8988T (cell line): ENCODE results near the gene CCDC107.

ENCODE experiments used
- DNase-seq: peaks from one replicate; pipeline ENCODE4 v3.0.0; 2011

Gene CCDC107

DNA sequence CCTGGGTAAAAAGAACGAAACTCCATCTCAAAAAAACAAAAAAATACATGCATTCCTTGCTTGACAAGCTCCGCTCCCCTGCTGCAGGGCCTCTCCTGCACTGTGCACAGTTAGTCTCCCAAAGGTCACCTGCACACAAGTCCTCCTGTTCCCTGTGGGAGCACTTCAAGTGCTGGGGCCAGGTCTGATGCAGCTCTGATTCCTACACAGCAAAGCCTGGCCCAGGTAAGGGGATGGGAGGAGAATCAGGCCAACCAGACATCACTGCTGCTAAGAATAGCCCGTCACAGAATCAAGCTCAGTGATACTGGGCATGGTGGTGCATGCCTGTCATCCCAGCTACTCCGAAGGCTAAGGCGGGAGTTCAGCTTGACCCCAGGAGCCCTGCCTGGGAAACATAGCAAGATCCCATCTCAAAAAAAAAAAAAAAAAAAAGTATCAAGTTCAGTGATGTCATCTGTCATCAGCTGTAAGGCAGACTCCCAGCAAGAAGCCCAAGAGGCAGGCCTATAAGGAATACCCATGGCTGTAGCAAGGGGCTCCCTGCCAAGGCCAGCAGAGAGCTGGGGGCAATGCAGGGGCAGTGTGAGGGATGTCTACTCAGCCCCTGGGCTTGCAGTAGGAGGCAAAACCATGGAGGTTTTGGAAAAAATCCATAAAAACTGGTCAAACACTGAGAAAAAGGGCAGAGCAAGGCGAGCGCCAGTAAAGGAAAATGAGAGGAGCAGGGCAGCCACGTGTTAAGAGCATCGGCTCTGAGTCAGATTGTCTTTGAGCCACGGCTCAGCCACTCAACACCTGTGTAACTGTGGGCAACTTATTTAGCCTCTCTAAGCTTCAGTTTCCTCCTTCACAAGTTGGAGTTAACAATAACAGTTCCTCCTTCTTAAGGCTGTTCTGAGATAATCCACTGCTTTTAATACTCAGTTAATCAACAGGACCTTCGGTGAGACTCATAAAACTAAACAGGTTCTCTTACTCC, 28.4 kb downstream of the CCDC107 start:
- DNase-seq = no peak

DNA sequence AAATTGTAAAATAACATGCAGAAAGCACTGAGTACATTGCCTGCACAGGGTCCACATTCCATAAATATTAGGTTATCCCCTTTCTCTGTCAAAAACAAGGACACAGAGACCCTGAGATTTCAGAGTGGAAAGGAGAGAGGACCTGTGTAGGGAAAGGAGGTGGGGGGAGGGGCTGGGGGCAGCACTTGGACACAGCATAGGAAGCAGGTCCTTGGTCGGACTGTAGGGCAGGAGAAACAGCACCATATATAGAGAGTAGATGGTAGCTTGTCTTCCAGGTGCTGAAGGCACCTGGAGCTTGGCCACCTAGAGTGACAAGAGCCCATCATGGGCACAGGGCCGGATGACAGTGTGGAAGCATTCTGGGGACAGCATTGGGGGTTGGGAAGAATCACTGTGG, 29.2 kb downstream of the CCDC107 start:
- no peak for DNase-seq

DNA sequence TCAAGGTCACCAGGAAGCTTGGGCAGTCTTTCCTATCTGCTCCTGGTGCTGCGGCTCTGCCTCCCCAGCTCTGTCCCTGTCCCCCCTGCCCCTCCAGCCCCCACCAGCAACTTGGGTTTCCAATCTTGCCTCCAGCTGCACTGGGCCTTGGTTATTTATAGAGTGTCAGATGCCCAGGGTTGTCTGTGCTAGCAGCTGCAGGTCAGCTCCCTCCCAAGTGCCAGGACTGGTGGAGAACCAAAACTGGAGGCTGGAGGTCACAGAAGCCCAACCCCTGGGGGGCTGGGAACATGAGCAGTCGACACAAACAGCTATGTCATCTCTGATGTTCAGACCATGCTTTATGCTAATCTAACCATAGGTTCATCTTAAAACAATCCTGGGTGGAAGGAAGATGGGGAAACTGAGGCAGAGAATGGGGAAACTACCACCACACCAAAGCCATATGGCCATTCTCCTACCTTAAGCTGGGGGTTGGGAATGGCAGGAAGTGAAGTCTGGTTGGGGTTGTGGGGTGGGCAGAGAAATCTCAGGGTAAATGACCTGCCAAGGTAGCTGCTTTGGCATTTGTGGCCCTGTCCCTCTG, 30.0 kb downstream of the CCDC107 start:
- no peak for DNase-seq

DNA sequence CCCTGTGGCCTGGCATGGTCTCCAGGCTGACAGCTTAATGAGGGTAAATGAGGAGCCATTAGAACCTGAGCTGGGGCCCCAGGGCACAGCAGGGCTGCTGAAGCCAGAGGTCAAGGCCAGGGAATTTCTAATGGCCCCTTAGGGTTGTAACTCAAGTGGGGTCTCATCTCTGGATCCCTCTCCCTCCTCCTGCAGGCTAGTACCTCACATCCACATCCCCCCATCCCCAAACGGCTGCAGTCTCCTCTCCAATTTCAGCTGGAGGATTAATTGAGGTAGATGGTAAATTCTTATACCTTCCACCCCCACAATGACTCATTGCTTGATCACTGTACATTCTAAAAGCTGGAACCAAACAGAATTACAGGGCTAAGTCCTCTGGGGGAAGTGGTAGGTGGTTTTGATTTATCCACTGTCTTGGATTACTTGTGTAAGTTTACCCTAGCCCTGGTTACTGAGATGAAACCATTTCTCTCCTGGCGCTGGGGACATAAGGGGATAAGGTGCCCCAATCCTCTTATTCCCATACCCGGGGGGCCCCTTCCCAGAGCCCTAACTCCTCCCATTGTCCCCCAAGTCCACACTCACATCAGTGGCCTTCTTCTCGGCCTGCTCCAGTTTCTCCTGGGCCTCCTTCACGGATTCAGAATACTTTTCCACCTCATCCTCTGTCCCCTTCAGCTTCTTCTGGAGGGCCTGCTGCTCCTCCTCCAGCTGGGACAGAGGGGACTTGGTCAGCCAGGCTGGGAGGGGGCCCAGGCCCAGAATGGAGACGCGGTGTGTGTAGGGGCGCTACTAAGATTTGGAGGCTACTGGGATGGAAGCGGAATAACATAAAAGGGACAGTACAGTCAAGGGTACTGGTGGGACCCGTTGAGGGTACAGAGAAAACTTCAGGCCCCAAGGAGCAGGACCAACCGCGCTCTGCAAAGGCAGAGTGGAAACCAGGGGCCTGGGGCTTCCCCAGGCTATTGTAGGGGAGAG, 30.8 kb downstream of the CCDC107 start:
- DNase-seq = no peak

DNA sequence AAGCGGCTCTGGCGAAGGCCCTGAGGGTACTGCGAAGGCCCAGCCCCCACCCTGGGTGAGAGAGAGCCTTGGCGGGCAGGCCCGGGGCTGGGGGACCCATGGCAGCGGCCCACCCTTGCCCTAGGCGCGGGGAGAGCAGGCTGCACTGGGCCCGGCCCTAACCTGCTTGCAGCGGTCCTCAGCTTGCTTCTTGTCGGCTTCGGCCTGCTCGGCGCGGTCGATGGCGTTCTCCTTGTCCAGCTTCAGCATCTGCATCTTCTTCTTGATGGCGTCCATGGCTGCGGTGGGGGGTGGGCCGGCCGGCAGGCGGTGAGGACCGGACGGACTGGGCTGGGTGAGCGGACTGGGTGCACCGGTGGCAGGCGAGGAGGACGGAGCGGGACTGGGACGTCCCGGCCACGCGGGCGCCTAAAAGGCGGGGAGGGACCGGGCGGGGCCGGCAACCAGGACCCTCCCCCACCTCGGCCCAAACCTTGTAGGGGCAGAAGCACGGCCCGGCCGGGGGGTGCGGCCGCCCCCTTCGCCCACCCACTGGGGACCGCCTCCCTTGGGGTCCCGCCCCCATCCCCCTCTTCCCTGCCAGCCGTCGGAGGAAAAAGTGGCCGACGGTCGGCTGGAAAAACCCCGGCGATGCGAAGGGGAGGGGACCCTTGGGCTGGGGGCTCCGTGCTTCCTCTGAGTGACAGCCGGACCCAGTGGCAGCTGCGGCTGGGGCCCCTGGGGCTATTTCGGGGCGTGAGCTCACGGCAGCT, 31.6 kb downstream of the CCDC107 start, which contains the start of gene TPM2:
TSS of gene TPM2 (minus strand) at position 384 of the 752 bp plus-strand sequence. CDS start at position 276, 108 bp downstream.
- peak; percentile 81 for DNase-seq

DNA sequence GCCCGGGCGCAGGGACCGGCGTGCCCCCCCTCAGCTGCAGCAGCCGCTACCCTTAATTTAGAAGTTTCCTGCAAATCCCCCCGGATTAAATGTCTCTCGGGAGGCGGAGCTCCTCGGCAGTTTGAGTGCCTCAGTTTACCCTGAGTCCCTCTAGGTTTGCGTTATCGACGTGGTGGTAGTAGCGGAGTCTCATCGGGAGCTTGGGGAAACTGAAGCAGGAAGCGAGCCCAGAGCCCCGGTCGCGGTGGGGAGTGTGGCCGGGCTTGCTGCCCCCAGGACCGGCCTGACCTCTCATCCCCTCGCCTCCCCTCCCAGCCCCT, 32.2 kb downstream of the CCDC107 start:
- no peak for DNase-seq

DNA sequence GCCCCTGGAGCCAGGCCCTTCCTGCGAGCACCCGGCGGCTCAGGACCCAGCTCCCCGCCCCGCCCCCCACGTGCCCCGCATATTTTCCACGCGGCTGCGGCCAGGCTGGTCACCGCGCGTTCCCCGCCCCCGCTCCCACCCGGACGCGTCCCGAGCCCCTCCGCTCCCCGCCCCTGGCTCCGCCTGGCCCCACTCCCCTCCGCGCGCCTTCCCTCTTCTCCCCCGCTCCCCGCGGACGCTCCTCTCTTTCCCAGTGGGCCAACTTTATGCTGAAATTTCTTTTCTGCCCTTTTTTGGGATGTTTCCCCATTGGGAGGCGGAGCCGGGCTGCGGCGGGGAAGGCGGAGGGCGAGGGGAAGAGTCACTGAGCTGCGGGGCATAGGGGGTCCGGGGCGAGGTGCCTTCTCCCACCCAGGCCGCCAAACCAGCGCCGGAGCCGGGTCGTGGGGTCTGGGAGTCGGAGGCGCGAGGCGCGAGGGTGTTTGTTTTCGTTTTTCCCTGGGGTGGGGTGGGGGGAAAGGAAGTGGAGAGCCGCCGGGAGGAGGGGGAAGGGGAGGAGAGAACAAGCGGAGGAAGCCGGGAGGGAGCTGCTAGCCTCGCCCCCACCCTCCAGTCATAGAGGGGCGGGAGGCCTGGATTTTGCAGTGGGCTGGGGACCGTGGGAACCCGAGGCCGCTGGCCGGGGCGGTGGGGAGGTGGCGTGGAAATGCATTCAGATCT, 32.7 kb downstream of the CCDC107 start:
- DNase-seq = peak; percentile 75

DNA sequence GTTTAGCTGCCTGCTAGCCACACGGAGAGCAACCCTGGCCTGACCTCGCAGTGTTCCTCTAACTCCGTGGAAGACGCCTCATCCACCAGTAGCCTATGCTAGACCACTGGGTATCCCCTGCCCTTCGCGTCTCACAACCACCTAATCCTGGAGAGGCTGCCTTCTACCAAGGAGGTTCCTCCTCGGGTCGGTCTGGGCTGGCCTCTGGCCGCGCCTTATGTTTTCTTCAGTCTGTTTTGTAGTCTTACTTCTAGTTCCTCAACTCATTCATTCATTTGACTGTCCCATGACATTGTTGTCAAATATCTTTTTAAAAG, 33.2 kb downstream of the CCDC107 start:
- no peak for DNase-seq

DNA sequence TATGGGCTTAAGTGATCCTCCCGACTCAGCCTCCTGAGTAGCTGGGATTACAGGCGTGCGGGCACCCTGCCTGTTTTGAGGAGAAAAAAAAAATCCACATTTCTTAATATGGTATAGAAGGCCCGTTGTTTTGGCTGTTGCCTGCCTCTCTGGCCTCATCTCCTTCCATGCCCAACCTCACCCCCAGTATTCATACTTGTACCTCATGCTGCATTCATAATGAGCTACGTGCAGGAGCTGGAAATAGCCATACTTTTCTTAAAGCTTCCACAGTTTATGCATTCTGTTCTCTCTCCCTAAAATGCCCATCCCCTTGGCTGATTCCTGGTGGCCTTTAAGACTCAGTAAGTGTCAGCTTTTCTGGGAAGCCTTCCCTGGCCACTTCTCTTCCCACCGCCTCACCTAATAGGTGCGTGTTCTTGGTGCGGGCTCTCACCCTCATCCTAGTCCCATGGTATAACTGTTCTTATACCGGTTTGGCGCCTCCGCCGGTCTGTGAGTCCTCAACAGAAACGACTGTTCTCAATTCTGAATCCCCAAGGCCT, 33.7 kb downstream of the CCDC107 start:
- no peak for DNase-seq

DNA sequence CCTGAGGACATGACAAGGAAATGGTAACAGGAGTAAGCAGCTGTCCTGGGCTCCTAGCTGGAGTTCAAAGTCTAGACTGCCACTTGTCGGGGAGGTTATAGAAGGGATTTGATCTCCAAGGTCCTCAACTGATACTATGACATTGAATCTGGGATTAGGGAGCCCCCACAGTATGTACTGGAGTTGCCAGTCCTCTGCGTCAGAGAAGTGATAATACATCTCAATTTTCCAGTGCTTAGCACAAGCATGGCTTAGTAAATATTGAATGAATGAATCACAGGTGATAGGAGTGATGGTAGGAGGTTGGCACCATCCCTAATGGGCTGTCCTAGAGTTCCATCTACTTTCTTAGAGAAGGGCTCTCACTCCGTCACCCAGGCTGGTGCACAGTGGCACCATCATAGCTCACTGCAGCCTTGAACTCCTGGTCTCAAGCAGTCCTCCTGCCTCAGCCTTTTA, 37.9 kb downstream of the CCDC107 start:
- DNase-seq = no peak

DNA sequence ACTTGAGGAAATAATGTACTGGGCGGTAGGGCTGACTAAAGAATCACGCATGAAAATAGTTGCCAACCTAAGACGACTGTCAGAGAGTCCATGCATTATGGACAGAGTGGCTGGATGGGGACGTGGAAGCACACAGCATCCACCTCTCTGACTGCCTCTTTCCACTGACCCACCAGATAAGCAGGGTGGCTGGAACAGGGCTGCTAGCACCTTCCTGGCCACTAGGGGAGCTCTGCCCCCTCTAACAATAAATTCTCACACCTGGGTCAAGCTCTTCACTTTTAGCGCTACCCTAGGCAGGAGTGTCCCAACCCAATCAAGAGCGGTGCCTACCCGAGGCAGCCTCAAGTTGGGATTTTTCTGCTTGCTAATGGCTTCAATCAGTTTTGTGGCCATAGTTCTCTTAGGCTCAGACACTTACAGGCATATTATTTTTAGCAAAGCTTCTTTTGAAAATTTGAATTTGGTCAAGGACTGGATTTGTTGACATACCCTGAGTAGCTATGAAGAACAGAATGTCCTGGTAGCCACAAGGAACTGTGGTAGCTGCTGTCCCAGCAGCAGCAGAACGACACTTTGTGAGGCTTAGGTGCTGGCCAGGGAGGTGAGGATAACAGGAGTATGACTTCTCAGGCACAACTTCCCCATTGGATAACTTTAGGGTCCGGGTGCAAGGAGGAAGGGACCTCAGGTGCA, 38.6 kb downstream of the CCDC107 start:
- peak; percentile 66 for DNase-seq

DNA sequence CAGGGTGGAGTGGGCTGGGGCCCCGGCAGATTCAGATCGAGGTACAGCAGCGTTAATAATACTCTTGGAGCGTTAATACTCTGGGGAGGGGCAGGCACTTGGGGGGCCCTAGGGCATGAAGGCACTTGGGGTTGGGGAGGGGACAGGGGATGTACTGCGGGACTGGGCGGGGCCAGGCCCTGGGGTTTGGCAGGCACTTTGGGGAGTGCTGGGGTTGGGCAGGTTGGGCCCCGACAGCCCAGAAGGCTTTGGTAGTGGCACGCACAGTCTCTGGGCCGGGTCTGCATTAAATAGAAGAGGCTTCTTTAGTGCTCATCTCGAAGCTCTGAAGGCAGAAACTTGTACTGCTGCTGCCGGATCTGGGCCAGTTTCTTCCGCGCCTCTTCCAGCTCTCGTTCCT, 39.4 kb downstream of the CCDC107 start:
- DNase-seq = no peak

DNA sequence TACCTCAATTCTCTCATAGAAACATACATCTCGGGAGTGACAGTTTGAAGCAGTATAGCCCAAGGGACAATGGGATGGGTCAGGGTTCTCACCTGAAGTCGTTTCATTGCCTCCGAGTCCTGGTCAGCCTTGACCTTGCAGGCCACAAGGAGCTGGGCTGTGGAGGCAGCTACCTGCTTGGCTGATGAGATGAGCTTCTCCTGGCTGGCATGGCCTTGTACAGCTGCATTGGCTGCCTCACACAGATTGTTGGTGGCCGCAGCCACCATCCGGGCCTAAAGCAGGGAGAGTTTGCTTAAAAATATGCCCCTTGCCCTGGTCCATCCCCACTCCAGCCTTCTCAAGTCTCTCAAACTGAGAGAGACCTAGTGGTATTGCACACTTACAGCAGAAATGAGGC, 40.1 kb downstream of the CCDC107 start:
- no peak for DNase-seq

DNA sequence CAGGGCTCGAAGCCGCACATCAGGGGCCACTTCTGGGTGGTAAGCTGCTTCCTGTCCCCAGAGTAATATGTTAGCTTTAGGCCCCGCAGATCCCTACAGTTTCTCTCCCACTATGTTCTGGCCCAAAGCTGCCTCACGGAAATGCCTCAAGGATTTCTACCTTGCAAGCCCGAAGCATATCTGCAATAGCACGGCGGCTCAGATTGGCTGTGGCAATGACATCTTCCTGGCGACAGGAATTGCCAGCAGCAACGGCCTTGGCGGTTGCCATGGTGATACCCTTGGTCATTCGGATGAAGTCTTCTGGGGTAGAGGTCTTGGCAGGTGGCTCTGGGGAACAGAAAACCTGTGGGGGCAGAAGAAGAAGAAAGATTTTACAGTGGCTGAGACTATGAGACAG, 41.9 kb downstream of the CCDC107 start:
- DNase-seq = no peak

DNA sequence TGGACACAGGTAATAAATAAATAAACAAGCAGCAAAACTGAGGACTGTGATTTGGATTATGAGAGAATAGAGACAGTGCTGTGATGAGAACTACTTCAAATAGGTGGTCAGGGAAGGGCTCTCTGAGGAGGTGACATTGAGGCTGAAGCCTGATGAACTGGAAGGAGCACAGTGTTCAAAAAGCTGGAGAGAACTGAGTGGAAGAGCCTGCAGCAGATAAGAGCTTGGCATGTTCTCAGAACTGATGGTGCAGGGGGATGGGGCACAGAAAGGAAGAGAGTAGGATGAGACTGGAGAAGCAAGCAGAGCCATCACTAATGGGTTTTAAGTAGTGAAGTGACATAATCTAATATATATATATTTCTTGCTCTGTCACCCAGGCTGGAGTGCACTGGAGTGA, 42.9 kb downstream of the CCDC107 start:
- DNase-seq = no peak

DNA sequence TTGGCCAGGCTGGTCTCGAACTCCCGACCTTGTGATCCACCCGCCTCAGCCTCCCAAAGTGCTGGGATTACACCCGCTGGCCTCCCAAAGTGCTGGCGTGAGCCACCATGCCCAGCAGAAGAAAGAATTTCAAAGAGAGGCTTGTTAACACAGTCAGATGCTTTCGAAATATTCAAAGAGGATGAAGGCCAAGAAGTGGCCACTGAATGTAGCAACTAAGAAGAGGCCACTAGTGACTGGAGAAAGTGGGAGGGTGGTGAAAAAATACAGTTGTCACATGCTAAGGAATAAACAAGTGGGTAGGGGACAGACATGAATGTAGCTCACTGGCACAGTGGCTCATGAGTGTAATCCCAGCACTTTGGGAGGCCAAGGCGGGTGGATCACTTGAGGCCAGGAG, 44.6 kb downstream of the CCDC107 start:
- no peak for DNase-seq

DNA sequence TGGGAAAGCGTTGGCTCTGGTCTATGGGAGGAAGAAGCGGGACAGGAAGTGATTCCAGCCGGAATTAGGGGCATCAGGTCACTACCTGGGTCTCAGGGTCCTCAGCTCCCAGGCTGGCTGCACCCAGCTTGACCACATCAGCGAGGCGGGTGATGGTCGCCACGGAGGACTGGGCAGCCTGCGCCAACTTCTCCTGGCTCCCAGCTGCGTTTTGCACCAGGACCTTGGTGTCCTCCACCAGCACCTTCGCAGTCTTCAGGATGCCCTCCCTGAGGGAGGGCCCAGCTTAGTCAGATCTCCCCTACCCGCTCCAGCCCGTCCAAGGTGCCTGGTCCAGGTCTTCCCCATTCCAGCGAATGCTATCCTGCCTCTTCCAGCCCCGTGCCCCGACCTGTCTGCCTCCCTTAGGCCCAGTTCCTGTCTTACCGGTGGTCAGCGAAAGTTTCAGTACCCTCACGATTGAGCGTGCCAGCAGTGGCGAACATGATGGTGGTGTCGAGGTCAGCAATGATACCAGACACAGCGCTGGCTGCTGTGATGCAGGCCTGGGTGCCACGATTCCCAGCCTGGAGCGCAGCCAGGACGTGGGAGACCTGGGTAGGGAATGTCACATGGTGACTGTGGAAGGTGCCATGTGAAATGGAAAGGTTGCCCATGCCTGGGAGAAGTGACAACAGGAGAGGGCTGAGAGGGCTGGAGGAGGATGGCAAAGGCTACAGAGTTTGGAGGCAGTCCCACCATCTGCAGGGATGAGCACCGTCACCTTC, 46.0 kb downstream of the CCDC107 start:
- no peak for DNase-seq

DNA sequence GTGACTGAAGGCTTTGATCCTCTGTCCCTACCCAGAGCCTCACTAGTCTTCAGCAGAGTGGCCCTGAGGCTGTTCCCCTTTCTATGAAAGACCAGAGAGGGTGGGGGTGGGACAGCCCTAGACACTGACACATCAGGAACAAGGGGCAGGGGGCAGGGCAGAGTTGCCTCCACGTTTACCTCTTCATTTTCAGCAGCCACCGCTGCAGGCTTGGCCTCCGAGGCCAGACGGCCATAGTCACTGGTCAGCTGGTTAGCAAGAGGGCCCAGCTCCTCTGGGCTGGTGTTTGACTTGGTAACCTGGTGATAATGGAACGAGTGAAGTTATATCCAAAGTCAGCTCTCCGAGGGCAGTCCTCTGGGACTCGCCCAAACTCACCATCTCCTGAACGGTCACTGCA, 47.3 kb downstream of the CCDC107 start:
- DNase-seq = no peak

DNA sequence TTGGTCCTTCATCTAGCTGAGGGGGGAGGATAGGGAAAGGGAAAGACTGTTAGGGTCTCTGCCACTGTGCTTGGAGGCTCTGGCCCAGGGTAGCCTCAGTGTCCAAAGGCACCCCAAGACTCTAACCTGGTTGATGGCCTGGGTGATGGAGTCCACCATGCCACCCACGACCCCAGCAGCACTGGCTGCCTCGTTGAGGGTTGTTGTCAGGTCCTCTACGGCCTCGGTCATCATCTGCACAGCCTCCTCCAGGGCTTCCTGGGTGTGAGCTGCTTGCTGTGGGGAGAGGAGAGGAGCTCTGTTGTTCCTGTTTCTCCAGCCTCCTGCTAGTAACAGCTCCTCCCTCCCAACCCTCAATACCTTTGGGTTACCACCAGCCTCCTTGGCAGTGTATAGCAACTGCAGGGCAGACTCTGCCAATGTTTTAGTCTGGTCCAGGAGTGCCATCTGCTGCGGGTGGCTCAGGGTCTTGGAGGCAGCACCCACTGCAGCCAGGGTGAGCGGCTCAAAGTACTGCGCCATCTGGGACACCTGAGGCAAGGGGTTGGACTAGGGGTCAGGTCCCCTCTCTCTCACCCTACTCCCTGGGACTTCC, 47.8 kb downstream of the CCDC107 start:
- no peak for DNase-seq

DNA sequence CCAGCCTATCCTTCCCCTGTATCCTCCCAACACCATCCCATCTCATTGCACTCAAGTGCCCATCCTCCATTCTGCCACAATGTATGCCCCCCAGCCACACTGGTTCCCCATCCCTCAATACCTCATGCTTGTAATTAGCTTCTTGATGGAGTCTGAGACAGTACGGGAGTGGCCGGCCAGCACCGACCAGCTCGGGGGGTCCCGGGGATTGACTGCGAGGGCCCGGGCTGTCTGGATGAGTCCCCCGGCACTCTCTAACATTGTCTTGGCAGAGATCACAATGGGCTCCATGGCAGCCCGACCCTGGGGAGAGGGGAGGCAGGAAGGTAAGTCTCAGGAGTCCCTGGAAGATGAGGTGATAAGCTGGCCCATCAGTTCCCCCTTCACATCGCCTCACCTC, 48.9 kb downstream of the CCDC107 start:
- DNase-seq = no peak
